Hepatocyte (in vitro differentiated cells): ENCODE results near the gene SIN3B. TPM values are rescaled to one million over a fixed set of nuclear protein-coding genes. Genes with fewer than 3 reads are reported as not detected.

Experiments used
- DNase-seq: peaks from one replicate; pipeline ENCODE4 v3.0.0-alpha.2; 2016; ENCODE audit warnings: low spot score
- H2AFZ ChIP-seq: fragments of 200-600 bp; sonication (generic); 2 replicates; pipeline ENCODE4 v1.6.0; 2016; ENCODE audit warnings: antibody characterized with exemption, mild to moderate bottlenecking
- H3K27ac ChIP-seq: fragments of 200-600 bp; sonication (generic); 2 replicates; pipeline ENCODE4 v1.5.1; 2016; ENCODE audit warnings: mild to moderate bottlenecking
- H3K27me3 ChIP-seq: fragments of 200-600 bp; sonication (generic); 2 replicates; pipeline ENCODE4 v1.6.1; 2016
- H3K36me3 ChIP-seq: fragments of 200-600 bp; sonication (generic); replicated peaks from 2 replicates; pipeline ENCODE4 v1.5.1; 2016; ENCODE audit warnings: low read depth; ENCODE audit not compliant: insufficient read depth
- H3K4me1 ChIP-seq: fragments of 200-600 bp; sonication (generic); 2 replicates; pipeline ENCODE4 v1.5.1; 2016; ENCODE audit warnings: mild to moderate bottlenecking, moderate library complexity; ENCODE audit not compliant: insufficient read depth
- H3K4me2 ChIP-seq: fragments of 200-600 bp; sonication (generic); 2 replicates; pipeline ENCODE4 v1.6.0; 2016
- H3K4me3 ChIP-seq: fragments of 200-600 bp; sonication (generic); 2 replicates; pipeline ENCODE4 v1.5.1; 2016; ENCODE audit warnings: mild to moderate bottlenecking
- H3K79me2 ChIP-seq: fragments of 200-600 bp; sonication (generic); 2 replicates; pipeline ENCODE4 v1.6.0; 2017; ENCODE audit warnings: mild to moderate bottlenecking
- H3K9me2 ChIP-seq: fragments of 200-600 bp; sonication (generic); replicated peaks from 2 replicates; pipeline ENCODE4 v1.6.0; 2017; ENCODE audit warnings: mild to moderate bottlenecking; ENCODE audit not compliant: insufficient read depth
- H3K9me3 ChIP-seq: fragments of 200-600 bp; sonication (generic); 2 replicates; pipeline ENCODE4 v1.5.1; 2016; ENCODE audit warnings: low read depth, mild to moderate bottlenecking
- H4K20me1 ChIP-seq: fragments of 200-600 bp; sonication (generic); 2 replicates; pipeline ENCODE4 v1.6.0; 2016; ENCODE audit warnings: mild to moderate bottlenecking; ENCODE audit not compliant: insufficient read depth, poor library complexity, severe bottlenecking
- EZH2 ChIP-seq: fragments of 200-600 bp; sonication (generic); IDR thresholded peaks from 2 replicates; pipeline ENCODE4 v1.6.1; 2016; ENCODE audit warnings: antibody characterized with exemption, mild to moderate bottlenecking, borderline replicate concordance
- EZH2phosphoT487 ChIP-seq: fragments of 200-600 bp; sonication (generic); IDR thresholded peaks from one replicate; pipeline ENCODE4 v1.6.1; 2018; ENCODE audit warnings: antibody characterized with exemption, mild to moderate bottlenecking, low read depth, moderate library complexity; ENCODE audit not compliant: unreplicated experiment, severe bottlenecking
- WGBS: methylation state at CpG from one replicate; pipeline ENCODE4 v1.1.6; 2016; ENCODE audit warnings: low lambda C conversion rate; ENCODE audit errors: missing lambda C conversion rate; 5-methylcytosine and 5-hydroxymethylcytosine counted together
- polyA plus RNA-seq: library from polyadenylated mRNA; unstranded; fragments of >200 nt; fragmentation: Nextera tagmentation; extraction: Ambion mirVana; gene quantifications from 2 replicates; pipeline ENCODE4 v1.2.1, GENCODE V29; 2016
- total RNA-seq: library from RNA; depleted of rRNA; stranded (reverse); fragments of >200 nt; gene quantifications from 2 replicates; pipeline ENCODE4 v1.2.3, GENCODE V29; 2014
- TF ChIP-seq, protein P1 (sequence below): fragments of 200-600 bp; sonication (generic); IDR thresholded peaks from 2 replicates; pipeline ENCODE4 v1.5.1; 2016; ENCODE audit warnings: antibody characterized with exemption, mild to moderate bottlenecking; ENCODE audit not compliant: poor library complexity

The SIN3B gene
- total and polyA plus RNA-seq, 2 experiments from 2014 or later: 17.0 to 21.9 TPM

DNA sequence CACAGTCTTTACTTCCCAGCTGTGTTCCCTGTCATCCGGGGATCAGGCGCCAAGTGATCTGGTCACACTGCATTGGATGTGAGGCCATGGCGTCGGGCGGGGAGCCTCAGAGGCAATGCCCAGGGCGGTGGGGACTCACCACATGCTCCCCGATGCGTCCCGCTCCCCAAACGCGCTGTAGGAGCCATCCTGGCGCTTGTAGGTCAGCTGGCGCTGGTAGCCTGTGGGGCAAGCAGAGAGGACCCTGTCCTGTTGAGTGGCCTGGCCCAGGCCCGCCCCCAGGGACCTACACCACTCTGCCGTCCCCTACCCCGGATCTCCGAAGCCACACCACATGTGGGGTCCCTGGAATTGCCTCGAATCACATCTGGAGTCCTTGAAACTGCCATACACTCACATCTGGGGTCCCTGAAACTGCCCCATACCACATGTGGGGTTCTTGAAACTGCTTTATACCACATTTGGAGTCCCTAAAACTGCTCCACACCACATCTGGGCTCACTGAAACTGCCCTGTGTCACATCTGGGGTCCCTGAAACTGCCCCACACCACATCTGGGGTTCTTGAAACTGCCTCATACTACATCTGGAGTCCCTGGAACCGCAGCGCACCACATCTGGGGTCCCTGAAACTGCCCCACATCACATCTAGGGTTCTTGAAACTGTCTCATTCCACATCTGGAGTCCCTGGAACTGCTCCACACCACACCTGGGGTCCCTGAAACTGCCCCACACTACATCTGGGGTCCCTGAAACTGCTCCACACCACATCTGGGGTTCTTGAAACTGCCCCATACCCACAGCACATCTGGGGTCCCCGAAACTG, 92.8 kb downstream of the SIN3B start:
- Histone ChIP-seq H3K9me2 (no peaks in the 10 kb centered on the region), H3K36me3 (no peaks in the 10 kb centered on the region), H3K4me1 (no peaks in the 10 kb centered on the region), H3K79me2 (no peaks in the 10 kb centered on the region), H3K4me3 (no peak overlapping the region), H3K27me3 (no peaks in the 10 kb centered on the region), H3K9me3 (no peaks in the 10 kb centered on the region), H3K27ac (no peak overlapping the region), H2AFZ (no peak overlapping the region), H4K20me1 (no peaks in the 10 kb centered on the region), H3K4me2 (no peak overlapping the region)
- no peak for TF ChIP-seq EZH2
- no peak for TF ChIP-seq EZH2phosphoT487
- TF ChIP-seq, protein P1, sequence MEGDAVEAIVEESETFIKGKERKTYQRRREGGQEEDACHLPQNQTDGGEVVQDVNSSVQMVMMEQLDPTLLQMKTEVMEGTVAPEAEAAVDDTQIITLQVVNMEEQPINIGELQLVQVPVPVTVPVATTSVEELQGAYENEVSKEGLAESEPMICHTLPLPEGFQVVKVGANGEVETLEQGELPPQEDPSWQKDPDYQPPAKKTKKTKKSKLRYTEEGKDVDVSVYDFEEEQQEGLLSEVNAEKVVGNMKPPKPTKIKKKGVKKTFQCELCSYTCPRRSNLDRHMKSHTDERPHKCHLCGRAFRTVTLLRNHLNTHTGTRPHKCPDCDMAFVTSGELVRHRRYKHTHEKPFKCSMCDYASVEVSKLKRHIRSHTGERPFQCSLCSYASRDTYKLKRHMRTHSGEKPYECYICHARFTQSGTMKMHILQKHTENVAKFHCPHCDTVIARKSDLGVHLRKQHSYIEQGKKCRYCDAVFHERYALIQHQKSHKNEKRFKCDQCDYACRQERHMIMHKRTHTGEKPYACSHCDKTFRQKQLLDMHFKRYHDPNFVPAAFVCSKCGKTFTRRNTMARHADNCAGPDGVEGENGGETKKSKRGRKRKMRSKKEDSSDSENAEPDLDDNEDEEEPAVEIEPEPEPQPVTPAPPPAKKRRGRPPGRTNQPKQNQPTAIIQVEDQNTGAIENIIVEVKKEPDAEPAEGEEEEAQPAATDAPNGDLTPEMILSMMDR: no peak
- WGBS: 95% methylated on average over 21 of the region's 21 CpGs
- DNase-seq: no peak

DNA sequence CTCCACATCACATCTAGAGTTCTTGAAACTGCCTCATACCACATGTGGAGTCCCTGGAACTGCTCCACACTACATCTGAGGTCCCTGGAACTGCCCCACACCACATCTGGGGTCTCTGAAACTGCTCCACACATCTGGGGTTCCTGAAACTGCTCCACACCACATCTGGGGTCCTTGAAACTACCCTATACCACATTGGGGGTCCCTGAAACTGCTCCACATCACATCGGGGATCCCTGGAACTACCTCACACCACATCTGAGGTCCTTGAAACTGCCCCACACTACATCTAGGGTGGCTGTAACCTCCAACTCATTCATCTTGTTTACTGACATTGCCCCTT, 93.4 kb downstream of the SIN3B start:
- H3K36me3 ChIP-seq: no peaks in the 10 kb centered on the region
- H3K27me3 ChIP-seq: no peaks in the 10 kb centered on the region
- H3K4me3 ChIP-seq: no peak overlapping the region
- TF ChIP-seq EZH2 (no peak), EZH2phosphoT487 (no peak)
- TF ChIP-seq, protein P1: no peak
- H4K20me1 ChIP-seq: no peaks in the 10 kb centered on the region
- H3K9me3 ChIP-seq: no peaks in the 10 kb centered on the region
- no peaks in the 10 kb centered on the region for H3K9me2 ChIP-seq
- H3K4me2 ChIP-seq: no peak overlapping the region
- DNase-seq: no peak
- H2AFZ ChIP-seq: no peak overlapping the region
- H3K4me1 ChIP-seq: no peaks in the 10 kb centered on the region
- H3K79me2 ChIP-seq: no peaks in the 10 kb centered on the region
- no peak overlapping the region for H3K27ac ChIP-seq
- WGBS: 100% methylated on average over 1 of the region's 1 CpG

DNA sequence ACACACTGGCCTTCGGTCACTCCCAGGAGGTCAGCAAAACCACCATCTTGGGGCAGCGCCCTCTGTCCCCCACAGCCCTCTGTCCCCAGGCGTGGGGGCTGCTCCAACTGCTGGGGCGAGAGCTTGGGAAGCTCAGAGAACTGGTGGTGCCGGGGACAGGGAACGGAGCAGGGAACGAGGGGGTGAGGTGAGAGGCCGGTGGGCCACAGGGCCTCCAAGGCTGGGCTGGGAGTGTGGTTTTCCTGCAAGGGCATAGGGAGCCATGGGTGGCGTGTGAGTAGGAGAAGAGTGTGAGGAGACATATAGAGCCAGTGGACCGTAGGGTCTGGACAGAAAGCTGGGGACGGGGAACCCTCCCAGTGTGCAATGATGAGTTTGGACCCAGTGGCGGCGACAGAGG, 93.8 kb downstream of the SIN3B start:
- H3K36me3 ChIP-seq: no peaks in the 10 kb centered on the region
- H3K4me3 ChIP-seq: no peak overlapping the region
- no peak overlapping the region for H3K27ac ChIP-seq
- H3K4me2 ChIP-seq: no peak overlapping the region
- H3K79me2 ChIP-seq: no peaks in the 10 kb centered on the region
- TF ChIP-seq, protein P1: no peak
- TF ChIP-seq EZH2: no peak
- TF ChIP-seq EZH2phosphoT487: no peak
- no peaks in the 10 kb centered on the region for H4K20me1 ChIP-seq
- no peaks in the 10 kb centered on the region for H3K9me3 ChIP-seq
- H3K9me2 ChIP-seq: no peaks in the 10 kb centered on the region
- WGBS: 97% methylated on average over 13 of the region's 13 CpGs
- no peaks in the 10 kb centered on the region for H3K27me3 ChIP-seq
- no peak for DNase-seq
- no peak overlapping the region for H2AFZ ChIP-seq
- no peaks in the 10 kb centered on the region for H3K4me1 ChIP-seq
